GM12875 (cell line): Measurements from ENCODE around the gene FEM1A.
"Not testable (repeated sequence)": the region's sequence is repeated elsewhere in the genome, so short reads cannot be mapped to it uniquely, and the experiment has no call there.

Source experiments
- H3K4me3 ChIP-seq: one replicate; pipeline ENCODE4 v1.5.1; 2011; ENCODE audit warnings: low read depth, low read length, control low read depth
- CTCF ChIP-seq: IDR thresholded peaks from 2 replicates; pipeline ENCODE4 v1.5.1; 2011; ENCODE audit warnings: low read depth, mild to moderate bottlenecking, control low read depth, inconsistent platforms, low read length, moderate library complexity, borderline replicate concordance; ENCODE audit not compliant: insufficient read depth

Gene FEM1A

GRCh38 chr19:4831304-4831978 is 39.9 kb downstream of the FEM1A start, which contains the start of gene TICAM1:
TICAM1 (minus strand) TSS chr19:4831712; CDS start chr19:4818377, 13,335 bp downstream.
- no peak for TF ChIP-seq CTCF
- H3K4me3 ChIP-seq = peak within 1 kb of the TSS; percentile 67

GRCh38 chr19:4831979-4832340 is 40.4 kb downstream of the FEM1A start:
- peak overlapping the region; percentile 67 for H3K4me3 ChIP-seq

GRCh38 chr19:4832776-4833175 is 41.2 kb downstream of the FEM1A start:
- no peak for TF ChIP-seq CTCF
- no peak overlapping the region for H3K4me3 ChIP-seq

GRCh38 chr19:4839192-4839591 is 47.7 kb downstream of the FEM1A start:
- H3K4me3 ChIP-seq = no peak overlapping the region
- no peak for TF ChIP-seq CTCF

GRCh38 chr19:4843647-4843965 is 52.1 kb downstream of the FEM1A start:
- H3K4me3 ChIP-seq = no peak overlapping the region
- no peak for TF ChIP-seq CTCF

- H3K4me3 ChIP-seq = no peak overlapping the region
- TF ChIP-seq CTCF = no peak
These were observed 53.0 kb downstream of the FEM1A start for GRCh38 chr19:4844348-4845179.

- H3K4me3 ChIP-seq = not testable (repeated sequence)
These were observed 54.4 kb downstream of the FEM1A start for GRCh38 chr19:4845975-4846374.

- H3K4me3 ChIP-seq = no peak overlapping the region
- no peak for TF ChIP-seq CTCF
These were observed 55.8 kb downstream of the FEM1A start for GRCh38 chr19:4847190-4847973.
